Psoas muscle (tissue), 8 donors: ENCODE data around the gene POR. TPM values are rescaled to one million over a fixed set of nuclear protein-coding genes. Genes with fewer than 3 reads are reported as not detected.

ENCODE experiments used
- ATAC-seq, 4 donors: fragments of 200-7000 bp; cut with Tn5 transposase; one replicate each; pipeline ENCODE4 v1.9.1; 2020; ENCODE audit warnings: moderate library complexity in 3 of 4, mild to moderate bottlenecking in 2 of 4
- DNase-seq, 2 donors: peaks; one replicate each; pipeline ENCODE4 v3.0.0-alpha.2; 2020
- H3K27ac ChIP-seq: fragments of 200-600 bp; one replicate; pipeline ENCODE4 v1.8.0; 2022
- H3K27me3 ChIP-seq, 3 donors: fragments of 200-600 bp in 1 of 3; one replicate each; pipeline versions ENCODE4 v1.6.1 to v1.8.0; 2013 to 2022; ENCODE audit warnings: low read length in 2 of 3, mild to moderate bottlenecking in 2 of 3, moderate library complexity in 1 of 3; ENCODE audit not compliant: insufficient read depth in 3 of 3
- H3K36me3 ChIP-seq, 2 donors: fragments of 200-600 bp in 1 of 2; one replicate each; pipeline versions ENCODE4 v1.6.1 to v1.8.0; 2013 to 2022; ENCODE audit warnings: low read depth in 1 of 2, mild to moderate bottlenecking in 1 of 2, moderate library complexity in 1 of 2; ENCODE audit not compliant: insufficient read depth in 1 of 2
- H3K4me1 ChIP-seq: fragments of 200-600 bp; one replicate; pipeline ENCODE4 v1.8.0; 2022
- H3K4me3 ChIP-seq: fragments of 200-600 bp; one replicate; pipeline ENCODE4 v1.8.0; 2022; ENCODE audit warnings: mild to moderate bottlenecking
- H3K9me3 ChIP-seq: fragments of 200-600 bp; one replicate; pipeline ENCODE4 v1.8.0; 2022
- CTCF ChIP-seq: fragments of 200-600 bp; IDR thresholded peaks from one replicate; pipeline ENCODE4 v1.8.0; 2022; ENCODE audit warnings: antibody characterized with exemption
- WGBS, 3 donors: extraction: QIAGEN DNeasy Blood & Tissue Kit; methylation state at CpG; one replicate each; pipeline versions ENCODE4 v1.1.6 to v1.1.7; 2013; 5-methylcytosine and 5-hydroxymethylcytosine counted together
- intact Hi-C, 2 donors: fragments of 100-400 bp; cut with DNase I; formaldehyde crosslinking; loops; one replicate each; pipeline versions ENCODE4 v1.11.0 to v1.14.2; 2022
- polyA plus RNA-seq, 3 donors: library from polyadenylated mRNA; stranded (reverse); fragments of 200-250 nt; gene quantifications; one replicate each; pipeline ENCODE4 v1.2.3, GENCODE V29; 2013
- total RNA-seq, 4 donors: library from RNA; stranded (reverse); fragmentation: NEBNext Ultra II Directional in 2 of 4; extraction: Animal tissue kit (Norgen Biotek cat#: 25700) in 2 of 4; gene quantifications; one replicate each; pipeline versions ENCODE4 v1.2.1 to v1.2.4, GENCODE V29; 2021 to 2023
- donor health status: healthy with polysubstance abuse.
- donor health status: DM: no; HTN: no; CAD: no; lungs with moderate emphysema.
- donor health status: Bipolar disorder and iron deficiency.
- donor health status: healthy.
- donor health status: DM: yes; HTN: yes; CAD: no.
- donor health status: DM: no; HTN: no; CAD: no.
- donor health status: DM: no; HTN: no; CAD: no.
- donor health status: DM: yes; HTN: yes; CAD: no.

Gene POR
- total and polyA plus RNA-seq, 7 donors = 48.8 to 288 (median 138) TPM

GRCh38 chr7:75916259-75916658 lies 1.3 kb downstream of the POR start:
- Histone ChIP-seq H3K36me3 (no peaks in the 10 kb centered on the region), H3K4me1 (peaks cover 41% of the 10 kb centered on the region), H3K9me3 (no peaks in the 10 kb centered on the region), H3K27me3 (no peaks in the 10 kb centered on the region), H3K27ac (peak overlapping the region; percentile 83), H3K4me3 (peak overlapping the region; percentile 98)
- ATAC-seq (no peak), DNase-seq (no peak)
- no peak for TF ChIP-seq CTCF
- WGBS, 3 donors = 51 to 66% (median 55%) methylated on average over 5 of the region's 5 CpGs
- intact Hi-C loops = loop anchor here (5.0 kb wide), 2 partner anchors 39 to 46 kb away; partner anchors contain the start of gene RHBDD2 (in 1 of the 2)

- DNase-seq (no peak), ATAC-seq (no peak)
- peaks cover 43% of the 10 kb centered on the region for H3K4me1 ChIP-seq
- WGBS, 3 donors = 71 to 78% (median 75%) methylated on average over 11 of the region's 11 CpGs
- H3K36me3 ChIP-seq = no peaks in the 10 kb centered on the region
- no peaks in the 10 kb centered on the region for H3K27me3 ChIP-seq
- intact Hi-C loops = loop anchor here (5.0 kb wide), 2 partner anchors 40 to 45 kb away; partner anchors contain the start of gene RHBDD2 (in 1 of the 2)
- no peaks in the 10 kb centered on the region for H3K9me3 ChIP-seq
- H3K27ac ChIP-seq = no peak overlapping the region
- H3K4me3 ChIP-seq = peak overlapping the region; percentile 98
- TF ChIP-seq CTCF = no peak
Observed at GRCh38 chr7:75916685-75917634, 2.0 kb downstream of the POR start.

GRCh38 chr7:75920431-75921161 lies 5.6 kb downstream of the POR start:
- Histone ChIP-seq H3K36me3 (no peaks in the 10 kb centered on the region), H3K4me1 (peaks cover 61% of the 10 kb centered on the region), H3K27ac (peak overlapping the region; percentile 19), H3K27me3 (no peaks in the 10 kb centered on the region), H3K9me3 (no peaks in the 10 kb centered on the region), H3K4me3 (no peak overlapping the region)
- peak; percentile 49 to 85 (median 83) for ATAC-seq
- no peak for TF ChIP-seq CTCF
- DNase-seq = peak; percentile 37 to 69
- WGBS, 3 donors = 77 to 84% (median 84%) methylated on average over 19 of the region's 19 CpGs
- intact Hi-C loops = no loop called here

DNA sequence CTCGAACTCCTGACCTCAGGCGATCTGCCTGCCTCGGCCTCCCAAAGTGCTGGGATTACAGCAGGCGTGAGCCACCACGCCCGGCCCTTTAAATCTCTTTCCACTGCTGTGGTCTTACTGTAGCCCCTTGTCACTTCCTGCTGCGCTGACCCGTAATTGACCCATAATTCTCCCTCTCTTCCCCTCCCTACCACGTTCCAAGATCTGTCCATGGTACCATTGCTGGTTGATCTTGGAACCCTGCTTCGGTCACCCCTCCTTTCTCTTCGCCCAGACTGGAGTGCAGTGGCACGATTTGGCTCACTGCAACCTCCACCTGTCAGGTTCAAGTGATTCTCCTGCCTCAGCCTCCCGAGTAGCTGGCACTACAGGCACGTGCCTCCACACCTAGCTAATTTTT lies 6.5 kb downstream of the POR start:
- no peak for TF ChIP-seq CTCF
- no peak for DNase-seq
- WGBS, 3 donors = 77 to 81% (median 79%) methylated on average over 14 of the region's 14 CpGs
- Histone ChIP-seq H3K36me3 (no peaks in the 10 kb centered on the region), H3K4me1 (peaks cover 61% of the 10 kb centered on the region), H3K9me3 (no peaks in the 10 kb centered on the region), H3K27me3 (no peaks in the 10 kb centered on the region), H3K27ac (no peak overlapping the region), H3K4me3 (no peak overlapping the region)
- ATAC-seq = no peak
- intact Hi-C loops = no loop called here
